NOMO-1 treated with DMSO at 0.1 percent for 48 hours (cell line): ENCODE measurements around the gene MOSPD2.

Experiments
- DNase-seq: peaks from one replicate; lab custom pipeline; 2025; ENCODE audit not compliant: unreplicated experiment; lab: John Stamatoyannopoulos, UW

The MOSPD2 gene

GRCh38 chrX:14913241-14913640 lies 40.0 kb downstream of the MOSPD2 start:
- no peak for DNase-seq

GRCh38 chrX:14915596-14915995 lies 42.4 kb downstream of the MOSPD2 start:
- DNase-seq: no peak

- DNase-seq: no peak
Observed at GRCh38 chrX:14916017-14916674, 42.9 kb downstream of the MOSPD2 start.

GRCh38 chrX:14919407-14919806 lies 46.2 kb downstream of the MOSPD2 start:
- no peak for DNase-seq

GRCh38 chrX:14920196-14920595 lies 47.0 kb downstream of the MOSPD2 start:
- DNase-seq: no peak

GRCh38 chrX:14922437-14922836 lies 49.2 kb downstream of the MOSPD2 start:
- DNase-seq: no peak

GRCh38 chrX:14923761-14924160 lies 50.5 kb downstream of the MOSPD2 start:
- no peak for DNase-seq

- no peak for DNase-seq
Observed at GRCh38 chrX:14926471-14926870, 53.2 kb downstream of the MOSPD2 start.

- DNase-seq: no peak
Observed at GRCh38 chrX:14927401-14927800, 54.2 kb downstream of the MOSPD2 start.

GRCh38 chrX:14930663-14931062 lies 57.4 kb downstream of the MOSPD2 start:
- DNase-seq: no peak

GRCh38 chrX:14932136-14932535 lies 58.9 kb downstream of the MOSPD2 start:
- no peak for DNase-seq

GRCh38 chrX:14934423-14934822 lies 61.2 kb downstream of the MOSPD2 start:
- no peak for DNase-seq

- peak; percentile 41 for DNase-seq
Observed at GRCh38 chrX:14936561-14936960, 63.3 kb downstream of the MOSPD2 start.

- no peak for DNase-seq
Observed at GRCh38 chrX:14939644-14940043, 66.4 kb downstream of the MOSPD2 start.

GRCh38 chrX:14941301-14941700 lies 68.1 kb downstream of the MOSPD2 start:
- DNase-seq: no peak

- no peak for DNase-seq
Observed at GRCh38 chrX:14942341-14942740, 69.1 kb downstream of the MOSPD2 start.

- no peak for DNase-seq
Observed at GRCh38 chrX:14943962-14944361, 70.7 kb downstream of the MOSPD2 start.

- no peak for DNase-seq
Observed at GRCh38 chrX:14946606-14947155, 73.5 kb downstream of the MOSPD2 start.

GRCh38 chrX:14948691-14949090 lies 75.5 kb downstream of the MOSPD2 start:
- DNase-seq: no peak

GRCh38 chrX:14956813-14957582 lies 83.8 kb downstream of the MOSPD2 start:
- DNase-seq: no peak

- no peak for DNase-seq
Observed at GRCh38 chrX:14963447-14964236, 90.4 kb downstream of the MOSPD2 start.

GRCh38 chrX:14964500-14964899 lies 91.3 kb downstream of the MOSPD2 start:
- no peak for DNase-seq
